SK-N-SH (cell line): ENCODE measurements around the gene LGR5. TPM values are rescaled to one million over a fixed set of nuclear protein-coding genes. Genes with fewer than 3 reads are reported as not detected.

Experiments used
- CTCF ChIA-PET: fragments of 300-600, 350-600 bp; formaldehyde crosslinking; extraction: SDS; loops from one replicate; lab custom pipeline; 2021; lab: Yijun Ruan, JAX
- POLR2A ChIA-PET: fragments of 350-600 bp; sonication (Branson Sonifier 250); formaldehyde crosslinking; extraction: SDS; loops from one replicate; lab custom pipeline; 2020; ENCODE audit warnings: antibody characterized with exemption, inconsistent platforms; lab: Yijun Ruan, JAX
- DNase-seq: peaks from one replicate; pipeline ENCODE4 v3.0.0; 2012
- H2AFZ ChIP-seq: fragments of 200-600 bp; sonication (generic); 2 replicates; pipeline ENCODE4 v1.8.1; 2016; ENCODE audit warnings: antibody characterized with exemption, mild to moderate bottlenecking, low read depth
- H3F3A ChIP-seq: fragments of 200-600 bp; sonication (generic); replicated peaks from 2 replicates; pipeline ENCODE3; 2016; ENCODE audit warnings: antibody characterized with exemption, mild to moderate bottlenecking; ENCODE audit not compliant: insufficient read depth
- H3K27ac ChIP-seq, 2 experiments: fragments of 200-500 bp in 1 of 2; fragments of 200-600 bp in 1 of 2; sonication (Bioruptor generic) in 1 of 2; sonication (generic), shearing (Covaris generic) in 1 of 2; 2 replicates each; pipeline versions ENCODE4 v1.5.1 to v1.6.1; 2014 to 2016; ENCODE audit warnings: low read depth in 2 of 2, inconsistent platforms in 1 of 2, low read length in 1 of 2, mild to moderate bottlenecking in 1 of 2, mixed read lengths in 1 of 2
- H3K27me3 ChIP-seq: fragments of 200-600 bp; sonication (generic), shearing (Covaris generic); 2 replicates; pipeline ENCODE4 v1.6.1; 2016; ENCODE audit warnings: mixed run types; ENCODE audit not compliant: insufficient read depth
- H3K36me3 ChIP-seq, 2 experiments: fragments of 200-500 bp in 1 of 2; fragments of 200-600 bp in 1 of 2; sonication (Bioruptor generic) in 1 of 2; sonication (generic) in 1 of 2; replicated peaks in 1 of 2; 2 replicates each; pipeline versions ENCODE3 to v1.5.1; 2014 to 2016; ENCODE audit warnings: low read length in 1 of 2, mild to moderate bottlenecking in 1 of 2; ENCODE audit not compliant: insufficient read depth in 2 of 2, control insufficient read depth in 1 of 2
- H3K4me1 ChIP-seq, 2 experiments: fragments of 200-500 bp in 1 of 2; fragments of 200-600 bp in 1 of 2; sonication (Bioruptor generic) in 1 of 2; sonication (generic), shearing (Covaris generic) in 1 of 2; 2 replicates each; pipeline versions ENCODE4 v1.5.1 to v1.6.1; 2014 to 2016; ENCODE audit warnings: low read depth in 1 of 2, low read length in 1 of 2, mixed run types in 1 of 2; ENCODE audit not compliant: insufficient read depth in 2 of 2, control insufficient read depth in 1 of 2
- H3K4me2 ChIP-seq: fragments of 200-600 bp; sonication (generic), shearing (Covaris generic); 2 replicates; pipeline ENCODE4 v1.6.1; 2017; ENCODE audit warnings: mixed run types
- H3K4me3 ChIP-seq, 2 experiments: fragments of 200-500 bp in 1 of 2; fragments of 200-600 bp in 1 of 2; sonication (Bioruptor generic) in 1 of 2; sonication (generic), shearing (Covaris generic) in 1 of 2; 2 replicates each; pipeline versions ENCODE4 v1.5.1 to v1.8.1; 2014 to 2016; ENCODE audit warnings: low read depth in 2 of 2, inconsistent platforms in 1 of 2, low read length in 1 of 2, mild to moderate bottlenecking in 1 of 2, mixed read lengths in 1 of 2, moderate library complexity in 1 of 2
- H3K79me2 ChIP-seq: fragments of 200-600 bp; sonication (generic); 2 replicates; pipeline ENCODE4 v1.8.1; 2017; ENCODE audit warnings: mild to moderate bottlenecking; ENCODE audit not compliant: insufficient read depth
- H3K9ac ChIP-seq: fragments of 200-600 bp; sonication (generic); 2 replicates; pipeline ENCODE4 v1.6.1; 2017; ENCODE audit warnings: mixed run types
- H3K9me2 ChIP-seq: fragments of 200-600 bp; sonication (generic); 2 replicates; pipeline ENCODE4 v1.6.1; 2017; ENCODE audit warnings: mixed run types
- H3K9me3 ChIP-seq: fragments of 200-600 bp; sonication (generic); 2 replicates; pipeline ENCODE4 v1.6.1; 2017; ENCODE audit warnings: mixed run types, mild to moderate bottlenecking, moderate library complexity
- H4K20me1 ChIP-seq: fragments of 200-600 bp; sonication (generic); 2 replicates; pipeline ENCODE4 v1.6.1; 2017; ENCODE audit warnings: mild to moderate bottlenecking, mixed run types; ENCODE audit not compliant: insufficient read depth
- CHD2 ChIP-seq: fragments of 150-350 bp; IDR thresholded peaks from 2 replicates; pipeline ENCODE4 v1.6.1; 2018; ENCODE audit warnings: low read length; ENCODE audit not compliant: partially characterized antibody
- CTCF ChIP-seq: fragments of 200-600 bp; sonication (generic); IDR thresholded peaks from 2 replicates; pipeline ENCODE4 v1.6.1; 2017; ENCODE audit warnings: antibody characterized with exemption, mild to moderate bottlenecking, moderate library complexity
- FOSL2 ChIP-seq: IDR thresholded peaks from 2 replicates; pipeline ENCODE4 v1.4.0; 2012; ENCODE audit warnings: low read depth, mild to moderate bottlenecking, moderate library complexity, borderline replicate concordance
- GABPA ChIP-seq: IDR thresholded peaks from 2 replicates; pipeline ENCODE4 v1.4.0; 2012; ENCODE audit warnings: low read depth, mild to moderate bottlenecking
- GATA2 ChIP-seq: sonication (generic); formaldehyde crosslinking; IDR thresholded peaks from 2 replicates; pipeline ENCODE4 v1.5.0; 2020; ENCODE audit warnings: mild to moderate bottlenecking, missing genetic modification reagents
- JUND ChIP-seq: IDR thresholded peaks from 2 replicates; pipeline ENCODE4 v1.4.0; 2012
- MAX ChIP-seq: IDR thresholded peaks from 2 replicates; pipeline ENCODE4 v1.4.0; 2012; ENCODE audit warnings: low read depth
- MXI1 ChIP-seq: IDR thresholded peaks from 2 replicates; pipeline ENCODE4 v1.6.1; 2012; ENCODE audit warnings: mild to moderate bottlenecking, low read depth, low read length, improper control_type of control experiment
- NFIC ChIP-seq: IDR thresholded peaks from 2 replicates; pipeline ENCODE4 v1.4.0; 2012; ENCODE audit warnings: borderline replicate concordance
- RAD21 ChIP-seq: IDR thresholded peaks from 2 replicates; pipeline ENCODE4 v1.6.1; 2012; ENCODE audit warnings: mild to moderate bottlenecking, low read length
- RFX5 ChIP-seq: IDR thresholded peaks from 2 replicates; pipeline ENCODE4 v1.6.1; 2012; ENCODE audit warnings: mild to moderate bottlenecking, improper control_type of control experiment, low read length
- SIN3A ChIP-seq: IDR thresholded peaks from 2 replicates; pipeline ENCODE4 v1.6.1; 2012; ENCODE audit warnings: low read depth, mild to moderate bottlenecking, low read length, moderate library complexity, borderline replicate concordance
- TAF1 ChIP-seq: IDR thresholded peaks from 2 replicates; pipeline ENCODE4 v1.6.1; 2012; ENCODE audit warnings: low read depth, mild to moderate bottlenecking, low read length, moderate library complexity, borderline replicate concordance
- USF2 ChIP-seq: fragments of 150-350 bp; IDR thresholded peaks from 2 replicates; pipeline ENCODE4 v1.6.1; 2017; ENCODE audit warnings: antibody characterized with exemption, low read length, low read depth, borderline replicate concordance
- WGBS: methylation state at CpG from one replicate; pipeline ENCODE4 v1.1.6; 2017; ENCODE audit warnings: low lambda C conversion rate; 5-methylcytosine and 5-hydroxymethylcytosine counted together
- polyA plus RNA-seq, 3 experiments: library from polyadenylated mRNA; depleted of rRNA; stranded (reverse); fragments of >200 nt; gene quantifications; 2 replicates each; pipeline ENCODE4 v1.2.3, GENCODE V29; 2012
- TF ChIP-seq, protein P1 (sequence below): IDR thresholded peaks from 2 replicates; pipeline ENCODE4; 2012

LGR5 gene
- polyA plus RNA-seq, 1 of the 3 experiments (the other 2 are of a cell fraction) = 1.4 TPM

DNA sequence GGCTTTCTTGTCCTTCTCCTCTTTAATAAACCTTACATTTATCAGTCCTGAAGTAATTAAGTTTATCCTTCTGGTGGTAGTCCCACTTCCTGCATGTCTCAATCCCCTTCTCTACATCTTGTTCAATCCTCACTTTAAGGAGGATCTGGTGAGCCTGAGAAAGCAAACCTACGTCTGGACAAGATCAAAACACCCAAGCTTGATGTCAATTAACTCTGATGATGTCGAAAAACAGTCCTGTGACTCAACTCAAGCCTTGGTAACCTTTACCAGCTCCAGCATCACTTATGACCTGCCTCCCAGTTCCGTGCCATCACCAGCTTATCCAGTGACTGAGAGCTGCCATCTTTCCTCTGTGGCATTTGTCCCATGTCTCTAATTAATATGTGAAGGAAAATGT lies 144.8 kb downstream of the LGR5 start (continued):
- TF ChIP-seq FOSL2 (no peak), CHD2 (no peak), GATA2 (CRISPR knock-in tag) (no peak), RFX5 (no peak), GABPA (no peak), MAX (no peak), TAF1 (no peak)

GRCh38 chr12:71585218-71585617 lies 145.6 kb downstream of the LGR5 start:
- Histone ChIP-seq H3K36me3 (no peaks in the 10 kb centered on the region), H3K4me3 (no peak overlapping the region), H3F3A (no peaks in the 10 kb centered on the region), H2AFZ (no peak overlapping the region), H3K9me2 (no peaks in the 10 kb centered on the region), H3K4me2 (no peak overlapping the region), H3K27ac (no peak overlapping the region), H3K27me3 (no peaks in the 10 kb centered on the region), H3K9ac (no peak overlapping the region), H3K9me3 (no peaks in the 10 kb centered on the region), H4K20me1 (no peaks in the 10 kb centered on the region), H3K4me1 (no peaks in the 10 kb centered on the region; a peak in 1 of 4 replicates), H3K79me2 (no peaks in the 10 kb centered on the region)
- ChIA-PET CTCF (interaction anchor here (0.8 to 1.0 kb wide), 3 partner anchors 9 to 167 kb away, joined by 3 to 4 read pairs (median 3); no protein-coding TSS in a partner anchor), POLR2A (no interaction called here)
- no peak for TF ChIP-seq CHD2
- TF ChIP-seq NFIC = no peak
- no peak for TF ChIP-seq SIN3A
- no peak for TF ChIP-seq RAD21
- no peak for TF ChIP-seq MXI1
- TF ChIP-seq, protein P1, sequence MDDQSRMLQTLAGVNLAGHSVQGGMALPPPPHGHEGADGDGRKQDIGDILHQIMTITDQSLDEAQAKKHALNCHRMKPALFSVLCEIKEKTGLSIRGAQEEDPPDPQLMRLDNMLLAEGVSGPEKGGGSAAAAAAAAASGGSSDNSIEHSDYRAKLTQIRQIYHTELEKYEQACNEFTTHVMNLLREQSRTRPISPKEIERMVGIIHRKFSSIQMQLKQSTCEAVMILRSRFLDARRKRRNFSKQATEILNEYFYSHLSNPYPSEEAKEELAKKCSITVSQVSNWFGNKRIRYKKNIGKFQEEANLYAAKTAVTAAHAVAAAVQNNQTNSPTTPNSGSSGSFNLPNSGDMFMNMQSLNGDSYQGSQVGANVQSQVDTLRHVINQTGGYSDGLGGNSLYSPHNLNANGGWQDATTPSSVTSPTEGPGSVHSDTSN = no peak
- WGBS = 56% methylated on average over 1 of the region's 1 CpG
- no peak for DNase-seq

GRCh38 chr12:71587012-71587411 lies 147.4 kb downstream of the LGR5 start:
- no peak overlapping the region for H3K4me3 ChIP-seq
- no peaks in the 10 kb centered on the region for H4K20me1 ChIP-seq
- H3K9me3 ChIP-seq = no peaks in the 10 kb centered on the region
- TF ChIP-seq CTCF (no peak), MAX (no peak), GABPA (no peak), RAD21 (no peak), USF2 (no peak), JUND (no peak)
- DNase-seq = no peak
- H3K27me3 ChIP-seq = no peaks in the 10 kb centered on the region
- no peaks in the 10 kb centered on the region for H3K9me2 ChIP-seq
- CTCF ChIA-PET = interaction anchor here (1.0 kb wide), 1 partner anchor 55 kb away, joined by 3 read pairs; no protein-coding TSS in a partner anchor
- 52% methylated on average over 2 of the region's 2 CpGs for WGBS
- H2AFZ ChIP-seq = no peak overlapping the region
- POLR2A ChIA-PET = no interaction called here
- no peaks in the 10 kb centered on the region for H3K36me3 ChIP-seq
- no peaks in the 10 kb centered on the region for H3F3A ChIP-seq
- H3K9ac ChIP-seq = no peak overlapping the region
- no peaks in the 10 kb centered on the region for H3K79me2 ChIP-seq
- H3K27ac ChIP-seq = no peak overlapping the region
- H3K4me2 ChIP-seq = no peak overlapping the region
- no peaks in the 10 kb centered on the region for H3K4me1 ChIP-seq
